GM12878 (cell line): ENCODE data around the gene MGAT5. TPM values are rescaled to one million over a fixed set of nuclear protein-coding genes. Genes with fewer than 3 reads are reported as not detected.

Source experiments
- CHD1 ChIP-seq: IDR thresholded peaks from 2 replicates; pipeline ENCODE4 v1.6.1; 2012; ENCODE audit warnings: low read depth, low read length, improper control_type of control experiment
- ELK1 ChIP-seq: IDR thresholded peaks from 2 replicates; pipeline ENCODE4 v1.6.1; 2012; ENCODE audit warnings: low read depth, low read length, improper control_type of control experiment
- EP300 ChIP-seq, 2 experiments: fragments of 150-350 bp in 1 of 2; IDR thresholded peaks; 2 replicates each; pipeline ENCODE4 v1.6.1; 2011 to 2012; ENCODE audit warnings: low read depth in 2 of 2, low read length in 2 of 2, borderline replicate concordance in 1 of 2, improper control_type of control experiment in 1 of 2, inconsistent platforms in 1 of 2; ENCODE audit not compliant: control insufficient read depth in 1 of 2
- FOXK2 ChIP-seq: fragments of 450-650 bp; IDR thresholded peaks from 2 replicates; pipeline ENCODE4 v1.6.1; 2017; ENCODE audit warnings: mild to moderate bottlenecking, moderate library complexity
- GABPA ChIP-seq: IDR thresholded peaks from 2 replicates; pipeline ENCODE4 v1.6.1; 2014; ENCODE audit warnings: antibody characterized with exemption, low read depth, mild to moderate bottlenecking, inconsistent platforms
- IRF4 ChIP-seq: IDR thresholded peaks from 2 replicates; pipeline ENCODE4 v1.6.1; 2011; ENCODE audit warnings: low read depth, low read length
- KDM1A ChIP-seq: fragments of 200-600 bp; sonication (generic); IDR thresholded peaks from 2 replicates; pipeline ENCODE4 v1.6.1; 2016; ENCODE audit warnings: borderline replicate concordance
- MTA2 ChIP-seq: fragments of 450-650 bp; IDR thresholded peaks from 2 replicates; pipeline ENCODE4 v1.6.1; 2016; ENCODE audit warnings: low read depth, mild to moderate bottlenecking, moderate library complexity
- MXI1 ChIP-seq: fragments of 150-350 bp; IDR thresholded peaks from 2 replicates; pipeline ENCODE4 v1.6.1; 2011; ENCODE audit warnings: low read depth, mild to moderate bottlenecking, inconsistent platforms, low read length, improper control_type of control experiment
- MYB ChIP-seq: fragments of 150-350 bp; IDR thresholded peaks from 2 replicates; pipeline ENCODE4 v1.6.1; 2014; ENCODE audit warnings: mild to moderate bottlenecking, low read depth, low read length, borderline replicate concordance
- NR2F1 ChIP-seq: fragments of 450-650 bp; conservative IDR thresholded peaks from 2 replicates; pipeline ENCODE4 v1.6.1; 2017; ENCODE audit warnings: mild to moderate bottlenecking
- PML ChIP-seq: IDR thresholded peaks from 2 replicates; pipeline ENCODE4 v1.6.1; 2012; ENCODE audit warnings: low read length, inconsistent platforms
- POLR2AphosphoS5 ChIP-seq: IDR thresholded peaks from 2 replicates; pipeline ENCODE4 v1.6.1; 2011; ENCODE audit warnings: mild to moderate bottlenecking, low read length, inconsistent platforms
- SIN3A ChIP-seq: IDR thresholded peaks from 2 replicates; pipeline ENCODE4 v1.6.1; 2012; ENCODE audit warnings: low read depth, low read length, improper control_type of control experiment
- SMAD1 ChIP-seq: fragments of 450-650 bp; IDR thresholded peaks from 2 replicates; pipeline ENCODE4 v1.6.1; 2018; ENCODE audit warnings: mild to moderate bottlenecking, low read depth; ENCODE audit not compliant: partially characterized antibody
- SMAD5 ChIP-seq: IDR thresholded peaks from 2 replicates; pipeline ENCODE4 v1.6.1; 2016; ENCODE audit warnings: antibody characterized with exemption, low read depth
- SP1 ChIP-seq: IDR thresholded peaks from one replicate; pipeline ENCODE4 v1.6.1; 2011; ENCODE audit warnings: low read depth, low read length
- TCF7 ChIP-seq: IDR thresholded peaks from 2 replicates; pipeline ENCODE4 v1.6.1; 2014; ENCODE audit warnings: antibody characterized with exemption, borderline replicate concordance
- USF1 ChIP-seq: IDR thresholded peaks from 2 replicates; pipeline ENCODE4 v1.6.1; 2011; ENCODE audit warnings: borderline replicate concordance, low read depth, mild to moderate bottlenecking, moderate library complexity, mixed read lengths, low read length; ENCODE audit not compliant: insufficient read depth; ENCODE audit errors: extremely low read length
- YY1 ChIP-seq: IDR thresholded peaks from 2 replicates; pipeline ENCODE4 v1.6.1; 2011; ENCODE audit warnings: low read depth, mild to moderate bottlenecking, low read length
- ZBTB4 ChIP-seq: fragments of 450-650 bp; formaldehyde crosslinking; IDR thresholded peaks from 2 replicates; pipeline ENCODE4 v1.4.0; 2022; ENCODE audit warnings: mild to moderate bottlenecking, moderate library complexity
- ZSCAN29 ChIP-seq: fragments of 450-650 bp; IDR thresholded peaks from 2 replicates; pipeline ENCODE4 v1.6.1; 2017; ENCODE audit warnings: mild to moderate bottlenecking, moderate library complexity
- polyA plus RNA-seq, 11 experiments: library from polyadenylated mRNA; depleted of rRNA in 4 of 11; unstranded in 6 of 11; stranded (reverse) in 5 of 11; fragments of >200 nt; fragmentation: Nextera tagmentation in 4 of 11; fragmentation: Illumina TruSeq in 1 of 11; extraction: Ambion mirVana in 4 of 11; extraction: Trizol in 1 of 11; gene quantifications; 1 replicate in 1 of 11; 2 replicates in 10 of 11; pipeline versions ENCODE4 v1.2.1 to v1.2.3, GENCODE V29; 2011 to 2016; ENCODE audit warnings: inconsistent platforms in 2 of 11, missing spikeins in 2 of 11, low read depth in 1 of 11
- total RNA-seq, 4 experiments: library from RNA; depleted of rRNA in 3 of 4; stranded (reverse); fragments of >200 nt in 3 of 4; fragmentation: Illumina TruSeq in 1 of 4; extraction: Trizol in 1 of 4; gene quantifications; 2 replicates each; pipeline versions ENCODE4 v1.2.1 to v1.2.3, GENCODE V29; 2013 to 2021
- TF ChIP-seq, protein P1 (sequence below): IDR thresholded peaks from 2 replicates; pipeline ENCODE4 v1.6.1; 2012; ENCODE audit warnings: low read depth, low read length, improper control_type of control experiment
- TF ChIP-seq, protein P2 (sequence below): IDR thresholded peaks from 2 replicates; pipeline ENCODE4 v1.6.1; 2011; ENCODE audit warnings: mild to moderate bottlenecking, low read depth, low read length, moderate library complexity; ENCODE audit not compliant: insufficient replicate concordance

MGAT5 gene
- total and polyA plus RNA-seq, 10 of the 15 experiments (the other 5 are each of a cell fraction or from before 2014, with no cell fraction given), result 4.9 to 104 (median 36.2) TPM

DNA sequence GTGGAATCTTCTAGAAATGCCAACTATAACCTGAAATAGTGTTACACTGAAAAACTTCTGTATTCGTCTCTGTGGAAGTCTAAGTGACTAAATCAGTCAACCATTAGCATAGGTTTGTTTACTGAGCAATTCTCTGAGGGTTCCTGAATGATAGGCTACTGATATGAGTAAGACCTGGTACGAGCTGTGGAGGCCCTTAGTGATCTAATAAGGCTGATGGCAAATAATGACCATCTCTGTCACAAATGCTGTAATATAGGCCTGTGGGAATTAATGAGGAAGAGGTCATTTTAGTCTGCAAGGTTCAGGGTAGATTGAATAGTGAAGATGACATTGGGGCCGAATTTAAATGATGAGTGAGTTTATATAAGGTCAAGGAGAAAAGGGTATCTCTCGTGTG lies 82.5 kb downstream of the MGAT5 start (continued):
- TF ChIP-seq SMAD1 (no peak), ELK1 (no peak), POLR2AphosphoS5 (no peak), SP1 (no peak), SMAD5 (no peak), MXI1 (no peak), MTA2 (peak; percentile 80), YY1 (no peak), IRF4 (peak; percentile 95), CHD1 (no peak), USF1 (no peak), ZBTB4 (CRISPR knock-in tag) (no peak), NR2F1 (peak; percentile 52; the same call in 1 of the 2 replicates), ZSCAN29 (no peak), EP300 (IDR thresholded peaks at IDR 0.05; ENCODE audit: borderline replicate concordance in 1 of 2, control insufficient read depth in 1 of 2, low read depth in 2 of 2, low read length in 2 of 2) (peak in 1 of 2 experiments; percentile 67; a peak in 1 of 4 replicates), PML (peak; percentile 78), SIN3A (no peak), MYB (no peak), TCF7 (no peak; the same call in 1 of the 2 replicates), GABPA (0 out of 2 replicates have a peak, but pooled peaks have one; percentile 46), FOXK2 (no peak), KDM1A (no peak)
- TF ChIP-seq, protein P1, sequence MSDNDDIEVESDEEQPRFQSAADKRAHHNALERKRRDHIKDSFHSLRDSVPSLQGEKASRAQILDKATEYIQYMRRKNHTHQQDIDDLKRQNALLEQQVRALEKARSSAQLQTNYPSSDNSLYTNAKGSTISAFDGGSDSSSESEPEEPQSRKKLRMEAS, result no peak
- TF ChIP-seq, protein P2, sequence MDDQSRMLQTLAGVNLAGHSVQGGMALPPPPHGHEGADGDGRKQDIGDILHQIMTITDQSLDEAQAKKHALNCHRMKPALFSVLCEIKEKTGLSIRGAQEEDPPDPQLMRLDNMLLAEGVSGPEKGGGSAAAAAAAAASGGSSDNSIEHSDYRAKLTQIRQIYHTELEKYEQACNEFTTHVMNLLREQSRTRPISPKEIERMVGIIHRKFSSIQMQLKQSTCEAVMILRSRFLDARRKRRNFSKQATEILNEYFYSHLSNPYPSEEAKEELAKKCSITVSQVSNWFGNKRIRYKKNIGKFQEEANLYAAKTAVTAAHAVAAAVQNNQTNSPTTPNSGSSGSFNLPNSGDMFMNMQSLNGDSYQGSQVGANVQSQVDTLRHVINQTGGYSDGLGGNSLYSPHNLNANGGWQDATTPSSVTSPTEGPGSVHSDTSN, result peak; percentile 48
